Measurements from ENCODE around the gene BNIP3. TPM values are rescaled to one million over a fixed set of nuclear protein-coding genes. Genes with fewer than 3 reads are reported as not detected.
"Not testable (repeated sequence)": the region's sequence is repeated elsewhere in the genome, so short reads cannot be mapped to it uniquely, and the experiment has no call there.

Gene BNIP3
- polyA plus RNA-seq, 10 donors, result 40.3 to 55.2 (median 44.5) TPM

DNA sequence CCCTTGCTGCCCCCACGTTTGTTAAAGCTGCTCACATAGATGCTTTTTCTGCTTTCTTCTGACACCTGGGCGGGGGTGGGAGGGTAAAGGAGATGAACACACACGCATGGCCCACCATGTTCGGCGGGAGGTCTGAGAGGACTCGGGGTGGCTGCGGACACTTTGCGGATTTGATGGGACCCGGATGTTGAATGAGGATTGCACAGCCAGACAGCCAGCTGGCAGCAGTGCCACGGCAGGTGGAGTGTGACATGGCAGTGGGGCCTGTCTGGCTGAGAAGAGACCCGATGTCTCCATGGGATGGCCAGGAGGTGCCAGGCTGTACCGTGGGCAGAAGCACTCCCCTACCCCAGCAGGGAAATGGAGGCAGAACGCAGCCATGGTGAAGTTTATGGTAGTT, 49.7 kb downstream of the BNIP3 start:
- DNase-seq, result no peak

DNA sequence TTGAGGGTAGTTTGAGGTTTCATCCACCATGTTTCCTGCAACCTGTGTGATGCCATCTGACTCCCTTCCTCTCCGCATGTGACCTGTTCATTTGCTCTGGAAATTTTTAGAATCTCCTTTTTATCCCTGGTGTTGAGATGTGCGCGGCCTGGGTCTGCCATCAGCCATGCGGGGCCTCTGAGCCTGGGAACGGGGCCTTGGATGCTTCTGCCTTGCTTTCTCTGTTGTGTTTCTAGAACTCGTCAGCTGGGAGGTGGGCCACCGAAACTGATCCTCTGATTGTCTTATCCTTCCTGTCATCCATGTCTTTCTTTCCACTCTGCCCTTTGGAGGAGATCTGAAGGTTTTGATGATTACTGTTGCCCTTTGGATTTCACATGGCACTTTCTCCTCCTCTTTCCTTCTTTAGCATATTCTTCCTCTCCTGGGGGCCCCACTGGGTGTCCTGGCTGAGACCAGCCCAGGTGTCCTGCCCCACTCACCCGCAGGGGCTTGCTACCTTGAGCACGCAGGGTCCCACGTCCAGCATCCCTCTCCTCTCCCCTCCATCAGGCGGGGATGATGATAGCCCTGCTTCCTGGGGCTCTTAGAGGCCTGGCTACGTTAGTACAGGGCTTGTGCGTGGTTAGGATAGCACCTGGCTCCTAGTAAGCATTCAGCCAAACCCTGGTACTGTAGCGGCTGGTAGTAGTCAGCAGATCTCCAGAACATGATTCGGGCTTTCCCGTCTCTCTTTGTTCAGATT, 51.0 kb downstream of the BNIP3 start:
- DNase-seq, result no peak

DNA sequence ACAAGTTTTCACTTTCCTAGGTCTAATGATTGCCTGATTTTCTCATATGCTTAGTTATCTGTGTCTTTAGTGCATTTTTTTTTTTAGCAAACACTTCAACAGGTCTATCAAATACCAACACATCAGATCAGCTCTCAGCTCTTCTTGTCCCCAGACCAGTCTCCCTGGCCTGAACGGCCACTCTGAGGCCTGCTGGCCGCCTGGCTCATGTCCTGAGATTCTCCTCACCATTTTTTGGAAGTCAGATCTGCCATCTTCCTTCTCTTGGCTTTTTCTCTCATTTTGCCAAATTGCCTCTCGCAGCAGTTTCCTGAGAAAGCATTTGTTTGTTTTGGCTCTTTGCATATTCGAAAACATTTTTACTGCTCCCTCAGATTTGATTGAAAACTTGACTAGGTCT, 51.6 kb downstream of the BNIP3 start:
- DNase-seq, result no peak

DNA sequence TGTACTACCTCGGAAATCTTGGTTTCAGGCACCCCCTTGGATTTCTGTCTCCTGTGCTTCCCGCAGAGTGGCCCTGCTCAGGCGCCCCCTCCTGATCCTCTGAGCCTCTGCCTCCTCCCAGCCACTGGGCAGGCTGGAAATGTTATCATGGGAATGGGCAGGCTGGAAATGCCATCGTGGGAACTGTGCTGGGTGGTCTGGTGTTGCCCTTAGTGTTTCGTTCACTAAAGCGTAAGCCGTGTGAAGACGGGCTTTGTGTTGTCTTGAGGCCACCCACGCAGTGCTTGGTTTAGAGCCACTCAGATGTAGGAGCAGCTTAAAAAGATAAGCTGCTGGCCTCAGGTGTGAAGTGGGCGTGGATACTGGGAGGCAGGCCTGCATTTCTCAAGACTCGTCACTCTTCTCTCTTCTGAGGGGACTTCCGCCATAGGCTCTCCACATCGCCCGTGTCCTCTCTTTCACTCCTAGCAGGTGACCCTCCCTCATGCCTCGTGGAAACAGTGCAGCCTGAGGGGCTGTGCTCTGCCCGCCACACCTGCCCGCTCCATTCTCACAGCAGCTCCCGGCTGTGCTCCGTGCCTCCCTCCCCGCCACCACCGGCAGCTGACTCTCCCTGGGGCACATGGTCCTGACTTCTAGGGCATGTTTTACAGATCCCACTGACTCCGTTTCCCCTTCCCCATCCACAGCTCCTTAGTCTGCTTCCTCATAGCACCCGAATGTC, 52.4 kb downstream of the BNIP3 start:
- DNase-seq, result no peak

DNA sequence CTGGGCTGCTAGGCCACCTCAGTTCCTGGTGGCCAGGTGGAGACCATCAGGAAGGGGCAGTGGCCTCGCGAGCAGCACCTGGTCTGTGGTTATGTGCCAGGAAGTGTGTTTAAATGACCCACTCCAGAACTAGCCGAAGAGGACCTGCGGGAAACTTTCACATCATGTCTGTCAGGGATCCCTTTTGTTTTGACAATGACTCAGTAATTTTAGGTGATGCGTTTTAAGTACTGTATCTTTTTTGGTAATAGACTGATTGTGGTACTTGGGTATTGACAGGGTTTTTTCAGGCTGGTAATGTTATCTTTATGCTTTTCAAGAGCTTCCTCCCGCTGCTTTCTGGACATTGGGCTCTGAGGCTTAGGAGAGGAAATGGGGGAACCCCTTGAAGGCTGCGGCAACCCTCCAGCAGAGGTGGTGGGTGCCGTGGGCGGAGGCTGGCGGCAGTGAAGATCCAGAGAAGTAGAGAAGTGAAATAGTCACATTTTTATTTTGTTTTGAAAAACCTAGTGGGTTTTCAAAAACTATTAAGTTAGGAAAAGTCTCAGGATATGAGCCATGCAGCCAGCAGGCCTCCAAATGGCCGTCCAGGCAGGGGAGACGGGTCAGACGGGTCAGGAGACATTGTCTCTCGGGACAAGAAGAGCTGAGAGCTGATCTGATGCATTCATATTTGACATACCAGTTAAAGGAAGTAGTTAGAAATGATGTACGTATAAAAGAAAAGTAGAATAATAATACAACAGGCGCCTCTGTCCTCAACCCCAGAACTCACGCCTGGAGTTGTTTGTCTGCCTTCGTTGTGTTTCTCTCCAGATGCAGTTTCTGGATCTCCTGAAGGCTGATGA, 53.3 kb downstream of the BNIP3 start:
- no peak for DNase-seq

DNA sequence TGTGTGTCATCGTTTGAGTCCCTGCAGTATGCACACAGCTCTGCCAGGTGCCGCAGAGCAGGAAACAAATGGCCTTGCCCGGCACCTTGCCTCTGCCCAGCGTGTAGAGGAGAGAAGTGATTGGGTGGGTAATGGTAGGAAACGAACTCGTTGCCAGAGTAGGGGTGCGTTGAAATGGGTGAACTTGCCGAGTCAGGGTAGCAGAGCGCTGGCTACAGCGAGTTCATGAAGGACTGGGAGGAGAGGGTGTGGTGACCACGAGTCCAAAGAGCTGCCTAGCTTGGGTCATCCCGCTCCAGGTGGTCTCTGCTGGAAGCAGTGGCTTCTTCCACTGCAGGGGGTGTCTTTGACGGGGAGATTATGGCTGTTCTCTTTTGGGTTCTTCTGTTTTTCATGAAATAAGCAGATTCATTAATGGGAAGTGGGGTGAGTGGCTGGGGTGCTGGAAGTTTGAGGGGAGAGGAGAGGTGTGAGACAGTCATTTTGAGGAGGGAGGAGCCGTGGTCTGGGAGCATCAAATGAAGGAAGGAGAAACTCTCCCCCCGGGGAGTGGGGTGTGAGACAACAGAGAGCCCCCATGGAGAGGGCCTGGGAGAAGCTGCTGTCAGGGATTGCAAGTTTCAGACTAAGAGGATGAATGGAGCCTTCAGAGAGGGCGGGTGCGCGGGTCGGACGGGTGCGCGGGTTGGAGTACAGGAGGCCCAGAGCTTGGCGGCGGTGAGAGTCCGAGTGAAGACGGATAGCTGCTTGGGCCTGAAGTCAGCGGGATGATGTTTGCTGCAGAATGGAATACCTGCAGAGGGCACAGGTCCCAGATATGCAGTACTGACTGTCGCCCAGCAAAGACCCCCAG, 54.8 kb downstream of the BNIP3 start:
- no peak for DNase-seq

DNA sequence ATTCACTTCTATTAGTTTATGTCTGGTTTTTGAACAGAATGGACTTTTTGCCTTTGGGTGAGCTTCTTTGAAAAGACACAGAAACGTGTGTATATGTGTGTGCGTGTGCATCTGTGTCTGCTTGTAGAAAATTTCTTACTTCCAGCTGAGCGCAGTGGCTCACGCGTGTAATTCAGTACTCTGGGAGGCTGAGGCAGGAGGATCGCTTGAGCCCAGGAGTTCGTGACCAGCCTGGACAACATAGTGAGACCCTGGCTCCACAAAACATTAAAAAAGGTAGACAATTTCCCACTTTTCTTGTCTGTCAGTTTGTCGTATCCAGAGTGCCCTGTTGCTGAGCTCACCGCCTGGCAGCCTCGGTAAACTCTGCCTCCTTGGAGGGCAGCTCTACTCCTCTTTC, 55.5 kb downstream of the BNIP3 start:
- DNase-seq, result no peak

DNA sequence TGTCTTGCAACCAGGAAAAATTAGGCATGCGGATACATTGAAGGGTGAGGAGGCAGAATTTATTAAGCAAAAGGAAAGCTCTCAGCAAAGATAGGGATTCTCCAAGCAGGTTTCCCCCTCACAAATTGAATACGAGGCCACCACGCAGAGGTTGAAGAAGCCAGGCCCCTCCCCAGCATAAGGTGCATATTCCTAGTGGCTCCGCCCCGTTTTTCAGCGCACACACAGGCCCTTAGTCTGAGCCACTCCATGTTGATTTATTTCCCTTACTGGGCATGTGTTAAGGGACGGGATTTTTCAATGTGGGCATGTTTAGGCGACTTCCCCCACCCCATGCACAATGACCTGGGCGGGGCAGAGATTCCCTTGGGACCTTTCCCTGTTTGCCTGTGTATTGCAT, 56.0 kb downstream of the BNIP3 start:
- no peak for DNase-seq

DNA sequence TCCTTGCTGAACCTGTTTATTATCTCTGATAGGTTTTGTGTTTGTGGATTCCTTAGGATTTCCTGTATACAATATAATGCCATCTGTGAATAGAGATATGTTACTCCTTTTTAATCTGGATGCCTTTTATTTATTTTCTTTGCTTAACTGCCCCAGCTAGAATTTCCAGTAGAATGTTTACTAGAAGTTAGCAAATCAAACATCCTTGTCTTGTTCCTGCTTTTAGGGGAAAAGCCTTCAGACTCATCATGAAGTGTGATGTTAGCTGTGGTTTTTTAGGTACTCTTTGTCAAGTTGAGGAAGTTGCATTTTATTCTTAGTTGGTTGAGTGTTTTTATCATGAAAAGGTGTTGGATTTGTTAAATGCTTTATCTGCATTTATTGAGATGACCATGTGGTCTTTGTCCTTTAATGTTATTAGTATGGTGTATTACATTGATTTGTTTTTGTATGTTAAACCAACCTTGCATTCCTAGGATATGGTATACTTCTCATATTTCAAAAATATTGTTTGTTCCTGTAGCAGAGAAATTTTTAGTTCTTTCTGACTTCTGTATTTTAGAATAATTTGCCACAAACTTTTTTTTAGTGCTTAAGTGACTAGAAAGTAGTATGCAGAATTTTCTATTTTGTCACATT, 56.6 kb downstream of the BNIP3 start:
- DNase-seq, result no peak

DNA sequence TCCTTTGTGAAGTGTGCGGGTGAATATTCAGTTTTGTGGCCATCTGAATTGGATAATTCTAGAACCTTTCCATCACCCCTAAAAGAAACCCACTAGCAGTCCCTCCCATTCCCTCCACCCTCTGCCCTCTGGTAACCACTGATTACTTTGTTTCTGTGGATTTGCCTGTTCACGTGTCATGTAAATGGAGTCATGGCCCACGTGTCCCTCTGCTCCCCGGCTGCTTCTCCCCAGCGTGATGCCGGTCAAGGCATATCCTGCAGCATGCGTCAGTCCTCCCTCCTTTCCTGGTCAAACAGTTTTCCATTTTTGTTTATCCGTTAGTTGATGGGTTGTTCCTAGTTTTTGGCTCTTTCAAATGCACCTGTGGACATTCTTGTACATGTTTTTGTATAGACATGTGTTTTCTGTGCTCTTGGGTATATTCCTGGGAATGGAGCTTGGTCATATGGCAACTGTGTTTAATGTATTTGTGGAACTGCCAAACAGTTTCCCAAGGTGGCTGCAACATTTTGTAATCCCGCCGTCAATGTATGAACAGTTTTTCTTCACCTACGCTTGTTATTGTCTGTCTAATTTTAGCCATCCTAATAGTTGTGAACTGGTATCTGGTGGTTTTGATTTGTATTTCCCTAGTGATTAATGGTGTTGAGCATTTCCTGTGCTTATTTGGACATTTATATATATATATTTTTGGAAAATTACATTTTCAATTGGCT, 58.5 kb downstream of the BNIP3 start:
- no peak for DNase-seq

DNA sequence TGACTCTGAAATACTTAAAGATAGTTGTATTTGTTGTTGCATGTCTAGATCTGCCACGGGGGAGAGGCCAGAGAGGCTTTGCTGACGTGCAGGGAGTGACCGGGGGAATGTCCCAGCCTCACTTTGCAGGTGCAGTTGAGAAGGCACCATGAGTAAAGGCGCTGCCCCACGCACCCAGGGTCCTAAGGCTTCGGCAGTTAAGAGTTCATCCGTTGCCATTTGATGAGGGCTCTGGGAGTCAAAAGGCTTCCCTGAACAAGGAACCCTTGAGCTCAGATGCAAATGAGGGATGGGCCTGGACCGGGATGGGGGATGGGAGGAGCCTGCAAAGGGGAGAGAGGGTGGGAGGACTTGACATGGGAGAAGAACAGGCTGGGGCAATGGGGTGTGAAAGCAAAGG, 60.5 kb downstream of the BNIP3 start:
- DNase-seq, result no peak

DNA sequence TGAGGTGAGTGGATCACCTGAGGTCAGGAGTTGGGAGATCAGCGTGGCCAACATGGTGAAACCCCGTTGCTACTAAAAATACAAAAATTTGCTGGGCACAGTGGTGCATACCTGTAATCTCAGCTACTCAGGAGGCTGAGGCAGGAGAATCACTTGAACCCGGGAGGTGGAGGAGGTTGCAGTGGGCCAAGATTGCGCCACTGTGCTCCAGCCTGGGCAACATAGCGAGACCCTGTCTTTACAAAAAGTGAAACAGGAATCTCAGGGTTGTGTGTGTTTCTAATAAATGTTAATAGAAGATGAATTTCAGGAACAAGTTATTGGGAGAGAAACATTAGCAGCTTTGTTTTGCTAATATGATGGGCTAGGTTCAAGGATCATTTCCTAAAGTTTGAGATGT, 61.0 kb downstream of the BNIP3 start:
- DNase-seq, result no peak

DNA sequence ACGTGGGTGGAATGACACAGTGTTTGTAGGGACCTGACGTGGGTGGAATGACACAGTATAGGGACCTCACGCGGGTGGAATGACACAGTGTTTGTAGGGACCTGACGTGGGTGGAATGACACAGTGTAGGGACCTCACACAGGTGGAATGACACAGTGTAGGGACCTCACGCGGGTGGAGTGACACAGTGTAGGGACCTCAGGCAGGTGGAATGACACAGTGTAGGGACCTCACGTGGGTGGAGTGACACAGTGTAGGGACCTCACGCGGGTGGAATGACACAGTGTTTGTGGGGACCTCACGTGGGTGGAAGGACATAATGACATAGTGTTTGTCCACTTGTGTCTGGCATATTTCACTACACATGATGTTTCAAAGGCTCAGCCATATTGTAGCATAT, 61.6 kb downstream of the BNIP3 start:
- no peak for DNase-seq

DNA sequence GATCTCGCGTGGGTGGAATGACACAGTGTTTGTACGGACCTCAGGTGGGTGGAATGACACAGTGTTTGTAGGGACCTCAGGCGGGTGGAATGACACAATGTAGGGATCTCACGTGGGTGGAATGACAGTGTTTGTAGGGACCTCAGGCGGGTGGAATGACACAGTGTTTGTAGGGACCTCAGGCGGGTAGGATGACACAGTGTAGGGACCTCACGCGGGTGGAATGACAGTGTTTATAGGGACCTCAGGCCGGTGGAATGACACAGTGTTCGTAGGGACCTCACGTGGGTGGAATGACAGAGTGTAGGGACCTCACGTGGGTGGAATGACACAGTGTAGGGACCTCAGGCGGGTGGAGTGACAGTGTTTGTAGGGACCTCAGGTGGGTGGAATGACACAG, 62.3 kb downstream of the BNIP3 start:
- DNase-seq, result not testable (repeated sequence)

Other genes with a start within 250 kb of the BNIP3 start
- gene PPP2R2D, start 80.9 kb downstream of the BNIP3 start, polyA plus RNA-seq (ENCODE audit: insufficient read length in 10 of 10), result 10 to 100 TPM; 26.7 to 33.1 (median 30.2) TPM
- 1 to 10 TPM in 1 of 10 donors, under 1 TPM in 9; 0.39 to 1.0 (median 0.55) TPM for gene JAKMIP3, start 84.0 kb upstream of the BNIP3 start, polyA plus RNA-seq (ENCODE audit: insufficient read length in 10 of 10)
- gene DPYSL4, start 205.0 kb upstream of the BNIP3 start, polyA plus RNA-seq (ENCODE audit: insufficient read length in 10 of 10), result 1 to 10 TPM; 1.6 to 4.9 (median 3.5) TPM